HepG2 (cell line): ENCODE data around the gene WNK1.

Experiments
- CTCF ChIP-seq: sonication (generic); formaldehyde crosslinking; IDR thresholded peaks from 2 replicates; pipeline ENCODE4 v1.5.0; 2020; ENCODE audit warnings: mild to moderate bottlenecking, missing genetic modification reagents, moderate library complexity
- DPF2 ChIP-seq: sonication (generic); formaldehyde crosslinking; IDR thresholded peaks from 2 replicates; pipeline ENCODE4 v1.4.0; 2020; ENCODE audit warnings: mild to moderate bottlenecking, low read depth, missing genetic modification reagents, borderline replicate concordance
- KLF16 ChIP-seq, 2 experiments: sonication (generic) in 1 of 2; formaldehyde crosslinking in 1 of 2; IDR thresholded peaks; 2 replicates each; pipeline versions ENCODE4 v1.6.1 to v1.8.0; 2016 to 2023; ENCODE audit warnings: missing genetic modification reagents in 2 of 2, missing compliant biosample characterization in 1 of 2
- POLR2A ChIP-seq, 2 experiments: IDR thresholded peaks; 2 replicates each; pipeline ENCODE4 v1.6.1; 2011; ENCODE audit warnings: low read depth in 2 of 2, low read length in 2 of 2, mild to moderate bottlenecking in 1 of 2, moderate library complexity in 1 of 2; ENCODE audit not compliant: insufficient read depth in 1 of 2
- SKIL ChIP-seq: sonication (generic); formaldehyde crosslinking; IDR thresholded peaks from 2 replicates; pipeline ENCODE4 v1.8.0; 2022; ENCODE audit warnings: missing genetic modification reagents, mild to moderate bottlenecking, moderate library complexity, borderline replicate concordance
- SMC3 ChIP-seq: IDR thresholded peaks from 2 replicates; pipeline ENCODE4 v1.6.1; 2011; ENCODE audit warnings: low read length, improper control_type of control experiment
- TBP ChIP-seq: sonication (generic); formaldehyde crosslinking; IDR thresholded peaks from 2 replicates; pipeline ENCODE4 v1.5.0; 2020; ENCODE audit warnings: missing genetic modification reagents
- TF ChIP-seq, protein P1 (sequence below): IDR thresholded peaks from 2 replicates; pipeline ENCODE4 v1.6.1; 2016; ENCODE audit warnings: missing genetic modification reagents, missing compliant biosample characterization

DNA sequence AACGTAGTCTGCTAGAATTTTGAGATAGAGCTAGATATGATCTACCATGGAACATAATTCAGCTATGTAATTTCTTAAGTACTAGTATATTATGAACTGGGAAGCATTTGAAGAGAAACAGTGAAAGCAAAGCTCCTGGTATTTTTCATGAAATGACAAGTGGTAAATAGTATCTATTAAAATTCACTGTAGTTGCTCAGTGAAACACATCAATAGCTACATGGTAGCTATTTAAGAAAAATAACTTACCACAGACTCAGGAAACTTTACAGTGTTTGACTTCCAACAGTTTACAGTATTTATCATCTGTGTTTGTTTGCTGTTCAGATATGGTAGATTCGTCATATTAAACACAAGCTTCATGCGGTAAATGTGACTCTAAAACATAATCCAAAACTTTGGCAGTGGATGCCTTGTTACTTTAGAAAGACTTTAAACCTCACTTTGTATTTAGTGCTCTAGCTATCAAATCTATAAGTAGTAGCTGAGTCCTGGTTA, 25.2 kb downstream of the WNK1 start:
- TF ChIP-seq POLR2A (IDR thresholded peaks at IDR 0.05; ENCODE audit: insufficient read depth in 1 of 2, low read depth in 2 of 2, low read length in 2 of 2) (no peak), TBP (CRISPR knock-in tag) (no peak), SKIL (CRISPR knock-in tag) (no peak), CTCF (no peak), DPF2 (no peak), SMC3 (no peak), KLF16 (CRISPR knock-in tag; IDR thresholded peaks at IDR 0.05) (no peak)
- TF ChIP-seq, protein P1, sequence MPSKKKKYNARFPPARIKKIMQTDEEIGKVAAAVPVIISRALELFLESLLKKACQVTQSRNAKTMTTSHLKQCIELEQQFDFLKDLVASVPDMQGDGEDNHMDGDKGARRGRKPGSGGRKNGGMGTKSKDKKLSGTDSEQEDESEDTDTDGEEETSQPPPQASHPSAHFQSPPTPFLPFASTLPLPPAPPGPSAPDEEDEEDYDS (CRISPR knock-in tag): no peak
